HepG2 (cell line): Measurements from ENCODE around the gene LAMA5. TPM values are rescaled to one million over a fixed set of nuclear protein-coding genes. Genes with fewer than 3 reads are reported as not detected.
A peak's percentile ranks its signal among the peaks of the same experiment; 100 is the strongest.

Experiments used
- ASH2L ChIP-seq: fragments of 300-600, 200-600 bp; sonication (generic); IDR thresholded peaks from 2 replicates; pipeline ENCODE4 v1.7.0; 2017; ENCODE audit warnings: low read depth, mild to moderate bottlenecking, moderate library complexity, mixed read lengths, low read length; ENCODE audit not compliant: insufficient read length
- CENPT ChIP-seq: sonication (generic); formaldehyde crosslinking; IDR thresholded peaks from 2 replicates; pipeline ENCODE4 v1.8.0; 2022; ENCODE audit warnings: low read depth, mild to moderate bottlenecking, moderate library complexity, missing genetic modification reagents
- CREM ChIP-seq, 2 experiments: sonication (generic) in 1 of 2; formaldehyde crosslinking in 1 of 2; IDR thresholded peaks; 2 replicates each; pipeline versions ENCODE4 v1.4.0 to v1.6.1; 2016 to 2020; ENCODE audit warnings: antibody characterized with exemption in 1 of 2, mild to moderate bottlenecking in 1 of 2, missing genetic modification reagents in 1 of 2
- HOXA3 ChIP-seq: sonication (generic); formaldehyde crosslinking; IDR thresholded peaks from 2 replicates; pipeline ENCODE4 v1.5.0; 2020; ENCODE audit warnings: missing genetic modification reagents
- KLF11 ChIP-seq: IDR thresholded peaks from 2 replicates; pipeline ENCODE4 v1.6.1; 2016; ENCODE audit warnings: missing compliant biosample characterization
- RBM22 ChIP-seq: fragments of 200-400 bp; formaldehyde crosslinking; optimal IDR thresholded peaks from 2 replicates; pipeline ENCODE3; 2017; ENCODE audit warnings: mild to moderate bottlenecking, low read length, moderate library complexity
- SIN3A ChIP-seq: IDR thresholded peaks from 2 replicates; pipeline ENCODE4 v1.6.1; 2011; ENCODE audit warnings: low read depth, mild to moderate bottlenecking, control low read depth, low read length, borderline replicate concordance
- TBX2 ChIP-seq: sonication (generic); formaldehyde crosslinking; IDR thresholded peaks from 2 replicates; pipeline ENCODE4 v1.5.0; 2020; ENCODE audit warnings: missing genetic modification reagents, mild to moderate bottlenecking, borderline replicate concordance
- ZBTB38 ChIP-seq: sonication (generic); formaldehyde crosslinking; IDR thresholded peaks from 2 replicates; pipeline ENCODE4 v1.5.1; 2020; ENCODE audit warnings: mild to moderate bottlenecking, missing genetic modification reagents
- ZFP36L1 ChIP-seq: sonication (generic); formaldehyde crosslinking; IDR thresholded peaks from 2 replicates; pipeline ENCODE4 v1.8.0; 2022; ENCODE audit warnings: mild to moderate bottlenecking, missing genetic modification reagents, moderate library complexity
- ZNF136 ChIP-seq: sonication (generic); formaldehyde crosslinking; IDR thresholded peaks from 2 replicates; pipeline ENCODE4 v1.8.1; 2022; ENCODE audit warnings: low read depth, mild to moderate bottlenecking, moderate library complexity, missing genetic modification reagents
- ZNF652 ChIP-seq: IDR thresholded peaks from 2 replicates; pipeline ENCODE4 v1.6.1; 2016; ENCODE audit warnings: low read depth, borderline replicate concordance
- polyA plus RNA-seq, 8 experiments: library from polyadenylated mRNA; depleted of rRNA in 3 of 8; stranded (reverse) in 7 of 8; unstranded in 1 of 8; fragments of >200 nt; fragmentation: Illumina TruSeq in 4 of 8; extraction: Trizol in 4 of 8; gene quantifications; 2 replicates each; pipeline versions ENCODE4 v1.2.1 to v1.2.3, GENCODE V29; 2011 to 2016; ENCODE audit warnings: low read depth in 4 of 8, missing spikeins in 1 of 8, mixed read lengths in 1 of 8; ENCODE audit not compliant: insufficient read depth in 1 of 8
- total RNA-seq, 5 experiments: library from RNA; depleted of rRNA; stranded (reverse); fragments of >200 nt; fragmentation: Illumina TruSeq; extraction: Trizol; gene quantifications; 2 replicates each; pipeline ENCODE4 v1.2.3, GENCODE V29; 2016; ENCODE audit warnings: low read depth in 1 of 5
- TF ChIP-seq, protein P1 (sequence below), 2 experiments: sonication (generic) in 1 of 2; formaldehyde crosslinking in 1 of 2; IDR thresholded peaks; 2 replicates each; pipeline versions ENCODE4 v1.4.0 to v1.6.1; 2016 to 2020; ENCODE audit warnings: borderline replicate concordance in 1 of 2, low read depth in 1 of 2, mild to moderate bottlenecking in 1 of 2, missing genetic modification reagents in 1 of 2
- TF ChIP-seq, protein P2 (sequence below): sonication (generic); formaldehyde crosslinking; IDR thresholded peaks from 2 replicates; pipeline ENCODE4 v1.4.0; 2020; ENCODE audit warnings: missing genetic modification reagents, borderline replicate concordance
- TF ChIP-seq, protein P3 (sequence below): sonication (generic); IDR thresholded peaks from 2 replicates; pipeline ENCODE4 v1.6.1; 2016; ENCODE audit warnings: low read depth, borderline replicate concordance
- TF ChIP-seq, protein P4 (sequence below): sonication (generic); formaldehyde crosslinking; IDR thresholded peaks from 2 replicates; pipeline ENCODE4 v1.4.0; 2020; ENCODE audit warnings: mild to moderate bottlenecking, missing genetic modification reagents

LAMA5 gene
- total and polyA plus RNA-seq, 2 of the 13 experiments (the other 11 are each of a cell fraction or from before 2014, with no cell fraction given): 21.0 to 44.7 TPM

DNA sequence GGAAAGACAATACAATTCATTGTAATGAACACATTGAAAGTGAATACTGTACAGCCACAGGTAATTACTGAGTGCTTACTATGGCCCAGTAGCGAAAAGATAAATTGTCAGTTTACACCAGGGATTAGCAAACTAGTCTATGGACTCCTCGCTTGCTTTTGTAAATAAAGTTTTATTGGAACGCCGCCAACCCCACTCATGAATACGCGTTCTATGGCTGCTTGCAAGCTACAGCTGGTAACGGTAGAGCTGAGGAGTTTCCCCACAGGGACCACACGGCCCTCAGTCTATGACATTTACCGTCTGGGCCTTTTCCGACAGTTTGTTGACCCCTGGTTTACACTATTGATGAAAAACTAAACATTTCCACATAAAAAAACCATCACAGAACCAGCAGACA is 24.2 kb downstream of the LAMA5 start (continued):
- TF ChIP-seq CENPT (CRISPR knock-in tag): no peak
- TF ChIP-seq ZNF136 (CRISPR knock-in tag): no peak
- TF ChIP-seq, protein P1, sequence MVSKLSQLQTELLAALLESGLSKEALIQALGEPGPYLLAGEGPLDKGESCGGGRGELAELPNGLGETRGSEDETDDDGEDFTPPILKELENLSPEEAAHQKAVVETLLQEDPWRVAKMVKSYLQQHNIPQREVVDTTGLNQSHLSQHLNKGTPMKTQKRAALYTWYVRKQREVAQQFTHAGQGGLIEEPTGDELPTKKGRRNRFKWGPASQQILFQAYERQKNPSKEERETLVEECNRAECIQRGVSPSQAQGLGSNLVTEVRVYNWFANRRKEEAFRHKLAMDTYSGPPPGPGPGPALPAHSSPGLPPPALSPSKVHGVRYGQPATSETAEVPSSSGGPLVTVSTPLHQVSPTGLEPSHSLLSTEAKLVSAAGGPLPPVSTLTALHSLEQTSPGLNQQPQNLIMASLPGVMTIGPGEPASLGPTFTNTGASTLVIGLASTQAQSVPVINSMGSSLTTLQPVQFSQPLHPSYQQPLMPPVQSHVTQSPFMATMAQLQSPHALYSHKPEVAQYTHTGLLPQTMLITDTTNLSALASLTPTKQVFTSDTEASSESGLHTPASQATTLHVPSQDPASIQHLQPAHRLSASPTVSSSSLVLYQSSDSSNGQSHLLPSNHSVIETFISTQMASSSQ (IDR thresholded peaks at IDR 0.05; ENCODE audit: low read depth): no peak
- TF ChIP-seq, protein P1 (CRISPR knock-in tag; IDR thresholded peaks at IDR 0.05; ENCODE audit: borderline replicate concordance): no peak
- TF ChIP-seq SIN3A: 0 out of 2 replicates have a peak, but pooled peaks have one; percentile 37
- TF ChIP-seq ZNF652 (CRISPR knock-in tag): peak; percentile 25; the same call in 1 of the 2 replicates
- TF ChIP-seq, protein P2, sequence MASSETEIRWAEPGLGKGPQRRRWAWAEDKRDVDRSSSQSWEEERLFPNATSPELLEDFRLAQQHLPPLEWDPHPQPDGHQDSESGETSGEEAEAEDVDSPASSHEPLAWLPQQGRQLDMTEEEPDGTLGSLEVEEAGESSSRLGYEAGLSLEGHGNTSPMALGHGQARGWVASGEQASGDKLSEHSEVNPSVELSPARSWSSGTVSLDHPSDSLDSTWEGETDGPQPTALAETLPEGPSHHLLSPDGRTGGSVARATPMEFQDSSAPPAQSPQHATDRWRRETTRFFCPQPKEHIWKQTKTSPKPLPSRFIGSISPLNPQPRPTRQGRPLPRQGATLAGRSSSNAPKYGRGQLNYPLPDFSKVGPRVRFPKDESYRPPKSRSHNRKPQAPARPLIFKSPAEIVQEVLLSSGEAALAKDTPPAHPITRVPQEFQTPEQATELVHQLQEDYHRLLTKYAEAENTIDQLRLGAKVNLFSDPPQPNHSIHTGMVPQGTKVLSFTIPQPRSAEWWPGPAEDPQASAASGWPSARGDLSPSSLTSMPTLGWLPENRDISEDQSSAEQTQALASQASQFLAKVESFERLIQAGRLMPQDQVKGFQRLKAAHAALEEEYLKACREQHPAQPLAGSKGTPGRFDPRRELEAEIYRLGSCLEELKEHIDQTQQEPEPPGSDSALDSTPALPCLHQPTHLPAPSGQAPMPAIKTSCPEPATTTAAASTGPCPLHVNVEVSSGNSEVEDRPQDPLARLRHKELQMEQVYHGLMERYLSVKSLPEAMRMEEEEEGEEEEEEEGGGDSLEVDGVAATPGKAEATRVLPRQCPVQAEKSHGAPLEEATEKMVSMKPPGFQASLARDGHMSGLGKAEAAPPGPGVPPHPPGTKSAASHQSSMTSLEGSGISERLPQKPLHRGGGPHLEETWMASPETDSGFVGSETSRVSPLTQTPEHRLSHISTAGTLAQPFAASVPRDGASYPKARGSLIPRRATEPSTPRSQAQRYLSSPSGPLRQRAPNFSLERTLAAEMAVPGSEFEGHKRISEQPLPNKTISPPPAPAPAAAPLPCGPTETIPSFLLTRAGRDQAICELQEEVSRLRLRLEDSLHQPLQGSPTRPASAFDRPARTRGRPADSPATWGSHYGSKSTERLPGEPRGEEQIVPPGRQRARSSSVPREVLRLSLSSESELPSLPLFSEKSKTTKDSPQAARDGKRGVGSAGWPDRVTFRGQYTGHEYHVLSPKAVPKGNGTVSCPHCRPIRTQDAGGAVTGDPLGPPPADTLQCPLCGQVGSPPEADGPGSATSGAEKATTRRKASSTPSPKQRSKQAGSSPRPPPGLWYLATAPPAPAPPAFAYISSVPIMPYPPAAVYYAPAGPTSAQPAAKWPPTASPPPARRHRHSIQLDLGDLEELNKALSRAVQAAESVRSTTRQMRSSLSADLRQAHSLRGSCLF (CRISPR knock-in tag): no peak
- no peak for TF ChIP-seq KLF11 (CRISPR knock-in tag)
- TF ChIP-seq TBX2: peak; percentile 24; the same call in 1 of the 2 replicates
- TF ChIP-seq ZBTB38 (CRISPR knock-in tag): peak; percentile 99
- peak; percentile 54 for TF ChIP-seq ASH2L
- peak; percentile 73 for TF ChIP-seq RBM22
- TF ChIP-seq, protein P3, sequence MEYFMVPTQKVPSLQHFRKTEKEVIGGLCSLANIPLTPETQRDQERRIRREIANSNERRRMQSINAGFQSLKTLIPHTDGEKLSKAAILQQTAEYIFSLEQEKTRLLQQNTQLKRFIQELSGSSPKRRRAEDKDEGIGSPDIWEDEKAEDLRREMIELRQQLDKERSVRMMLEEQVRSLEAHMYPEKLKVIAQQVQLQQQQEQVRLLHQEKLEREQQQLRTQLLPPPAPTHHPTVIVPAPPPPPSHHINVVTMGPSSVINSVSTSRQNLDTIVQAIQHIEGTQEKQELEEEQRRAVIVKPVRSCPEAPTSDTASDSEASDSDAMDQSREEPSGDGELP: peak; percentile 84
- peak; percentile 29; the same call in 1 of the 2 replicates for TF ChIP-seq CREM (IDR thresholded peaks at IDR 0.05)
- TF ChIP-seq CREM (CRISPR knock-in tag; IDR thresholded peaks at IDR 0.05): no peak
- TF ChIP-seq ZFP36L1: no peak
- peak; percentile 42; the same call in 1 of the 2 replicates for TF ChIP-seq HOXA3
- TF ChIP-seq, protein P4, sequence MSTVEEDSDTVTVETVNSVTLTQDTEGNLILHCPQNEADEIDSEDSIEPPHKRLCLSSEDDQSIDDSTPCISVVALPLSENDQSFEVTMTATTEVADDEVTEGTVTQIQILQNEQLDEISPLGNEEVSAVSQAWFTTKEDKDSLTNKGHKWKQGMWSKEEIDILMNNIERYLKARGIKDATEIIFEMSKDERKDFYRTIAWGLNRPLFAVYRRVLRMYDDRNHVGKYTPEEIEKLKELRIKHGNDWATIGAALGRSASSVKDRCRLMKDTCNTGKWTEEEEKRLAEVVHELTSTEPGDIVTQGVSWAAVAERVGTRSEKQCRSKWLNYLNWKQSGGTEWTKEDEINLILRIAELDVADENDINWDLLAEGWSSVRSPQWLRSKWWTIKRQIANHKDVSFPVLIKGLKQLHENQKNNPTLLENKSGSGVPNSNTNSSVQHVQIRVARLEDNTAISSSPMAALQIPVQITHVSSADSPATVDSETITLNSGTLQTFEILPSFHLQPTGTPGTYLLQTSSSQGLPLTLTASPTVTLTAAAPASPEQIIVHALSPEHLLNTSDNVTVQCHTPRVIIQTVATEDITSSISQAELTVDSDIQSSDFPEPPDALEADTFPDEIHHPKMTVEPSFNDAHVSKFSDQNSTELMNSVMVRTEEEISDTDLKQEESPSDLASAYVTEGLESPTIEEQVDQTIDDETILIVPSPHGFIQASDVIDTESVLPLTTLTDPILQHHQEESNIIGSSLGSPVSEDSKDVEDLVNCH (CRISPR knock-in tag): no peak
